Measurements from ENCODE around the gene RBCK1. TPM values are rescaled to one million over a fixed set of nuclear protein-coding genes. Genes with fewer than 3 reads are reported as not detected.
A peak's percentile ranks its signal among the peaks of the same experiment; 100 is the strongest.

RBCK1 gene
- total and polyA plus RNA-seq, 2 of the 4 experiments (the other 2 are of a cell fraction), result 29.9 to 84.2 TPM

DNA sequence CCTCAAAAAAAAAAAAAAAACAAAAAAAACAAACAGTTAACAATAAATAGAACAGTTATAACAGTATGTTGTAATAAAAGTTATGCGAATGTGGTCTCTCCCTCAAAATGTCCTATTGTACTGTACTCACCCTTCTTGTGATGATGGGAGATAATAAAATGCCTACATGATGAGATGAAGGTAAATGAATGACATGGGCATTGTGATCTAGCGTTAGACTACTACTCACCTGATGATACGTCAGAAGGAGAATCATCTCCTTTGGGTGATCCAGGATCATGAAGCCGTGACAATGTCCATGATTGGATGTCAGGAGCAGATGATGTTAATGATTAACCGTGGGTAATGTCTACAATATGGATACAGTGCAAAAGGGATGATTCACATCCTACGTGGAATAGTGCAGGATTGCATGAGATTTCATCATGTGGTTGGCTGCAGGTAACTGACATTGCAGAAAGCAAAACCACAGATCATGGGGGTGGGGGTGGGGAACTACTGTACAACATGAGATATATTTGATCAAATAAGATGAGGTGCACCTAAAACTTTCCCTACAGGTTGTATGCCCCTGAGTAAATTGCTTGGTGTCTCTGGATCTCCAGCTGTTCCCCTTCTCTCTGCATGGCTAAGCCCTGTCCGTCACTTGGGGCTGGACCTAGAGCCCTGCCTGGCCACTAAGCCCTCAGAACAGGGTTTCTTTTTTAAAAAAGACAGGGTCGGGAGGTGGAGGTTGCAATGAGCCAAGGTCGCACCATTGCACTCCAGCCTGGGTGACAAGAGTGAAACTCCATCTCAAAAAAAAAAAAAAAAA is 6.2 kb upstream of the RBCK1 start:
- BruUV-seq (replicated peaks), result no TSS peak
- no peak overlapping the region; the same call in 1 of the 2 replicates for H3K18ac ChIP-seq (ENCODE audit: low read depth, low read length)
- ChIA-PET CTCF (no interaction called here), POLR2A (ENCODE audit: unreplicated experiment) (no interaction called here)
- peak overlapping the region; percentile 83 for H4K5ac ChIP-seq (ENCODE audit: low read depth, low read length)
- 81% methylated on average over 4 of the region's 9 CpGs; no CpG with 5 or more reads in 1 of the 2 experiments for WGBS, 2 experiments (ENCODE audit: extremely low coverage in 2 of 2, insufficient read length in 1 of 2)
- peaks cover 13% of the 10 kb centered on the region for H3K36me3 ChIP-seq (ENCODE audit: control insufficient read depth, insufficient read depth, low read length)
- peaks cover under 1% of the 10 kb centered on the region; the same call in 1 of the 2 replicates for H3K9me1 ChIP-seq (ENCODE audit: insufficient read depth, low read length)
- in situ Hi-C loops (cut with MboI; ENCODE audit: low sequenced_read_pairs), result no loop called here
- peaks cover 4% of the 10 kb centered on the region; the same call in 1 of the 2 replicates for H3K4me1 ChIP-seq (ENCODE audit: control insufficient read depth, insufficient read depth, low read length)
- H3K14ac ChIP-seq (replicated peaks; ENCODE audit: low read depth, low read length), result peak overlapping the region; percentile 85
- peak; percentile 80 for DNase-seq
- H3K9me3 ChIP-seq (ENCODE audit: control insufficient read depth, insufficient read depth, low read length), result 0 out of 2 replicates have a peak, but pooled peaks cover 3% of the 10 kb centered on the region
- H3K23ac ChIP-seq (ENCODE audit: low read depth, low read length), result peak overlapping the region; percentile 39; the same call in 1 of the 2 replicates
- H4K91ac ChIP-seq (ENCODE audit: insufficient read depth, low read depth, low read length), result peak overlapping the region; percentile 59
- peak overlapping the region; percentile 29; the same call in 1 of the 2 replicates for H2AK5ac ChIP-seq (ENCODE audit: low read depth, low read length)
- peak overlapping the region; percentile 74 for H2BK120ac ChIP-seq (ENCODE audit: low read depth, low read length)
- no peak overlapping the region for H3K56ac ChIP-seq (ENCODE audit: extremely low read depth, insufficient read depth, low read length)
- H2BK5ac ChIP-seq (ENCODE audit: low read depth, low read length, poor library complexity, severe bottlenecking), result no peak overlapping the region
- H3K4me3 ChIP-seq (ENCODE audit: insufficient read depth, low read depth, low read length), result no peak overlapping the region
- H3K9ac ChIP-seq (ENCODE audit: low read depth, low read length), result no peak overlapping the region
- H3K79me1 ChIP-seq (ENCODE audit: low read depth in 1 of 2, low read length in 2 of 2), result no peaks in the 10 kb centered on the region
- H4K8ac ChIP-seq (ENCODE audit: low read depth in 2 of 2, low read length in 2 of 2), result peak overlapping the region; percentile 6 to 82; a peak in 3 of 4 replicates
- peak overlapping the region; percentile 73 for H3K4ac ChIP-seq (ENCODE audit: low read depth, low read length)
- intact Hi-C loops (cut with micrococcal nuclease), result no loop called here
- no peak overlapping the region for H3K27ac ChIP-seq (ENCODE audit: insufficient read depth, low read length)
- H2AK9ac ChIP-seq (replicated peaks; ENCODE audit: low read depth, low read length, poor library complexity), result no peak overlapping the region
- peak overlapping the region; percentile 90; the same call in 1 of the 2 replicates for H2BK20ac ChIP-seq (ENCODE audit: low read depth, low read length)
- peak overlapping the region; percentile 62; the same call in 2 of the 3 replicates for H2BK15ac ChIP-seq (ENCODE audit: low read depth, low read length)
- H2AFZ ChIP-seq (replicated peaks; ENCODE audit: low read length, poor library complexity), result peak overlapping the region; percentile 12
- TF ChIP-seq CEBPB (IDR thresholded peaks at IDR 0.05; ENCODE audit: low read depth, low read length), result peak; percentile 92
- TF ChIP-seq, protein P1, sequence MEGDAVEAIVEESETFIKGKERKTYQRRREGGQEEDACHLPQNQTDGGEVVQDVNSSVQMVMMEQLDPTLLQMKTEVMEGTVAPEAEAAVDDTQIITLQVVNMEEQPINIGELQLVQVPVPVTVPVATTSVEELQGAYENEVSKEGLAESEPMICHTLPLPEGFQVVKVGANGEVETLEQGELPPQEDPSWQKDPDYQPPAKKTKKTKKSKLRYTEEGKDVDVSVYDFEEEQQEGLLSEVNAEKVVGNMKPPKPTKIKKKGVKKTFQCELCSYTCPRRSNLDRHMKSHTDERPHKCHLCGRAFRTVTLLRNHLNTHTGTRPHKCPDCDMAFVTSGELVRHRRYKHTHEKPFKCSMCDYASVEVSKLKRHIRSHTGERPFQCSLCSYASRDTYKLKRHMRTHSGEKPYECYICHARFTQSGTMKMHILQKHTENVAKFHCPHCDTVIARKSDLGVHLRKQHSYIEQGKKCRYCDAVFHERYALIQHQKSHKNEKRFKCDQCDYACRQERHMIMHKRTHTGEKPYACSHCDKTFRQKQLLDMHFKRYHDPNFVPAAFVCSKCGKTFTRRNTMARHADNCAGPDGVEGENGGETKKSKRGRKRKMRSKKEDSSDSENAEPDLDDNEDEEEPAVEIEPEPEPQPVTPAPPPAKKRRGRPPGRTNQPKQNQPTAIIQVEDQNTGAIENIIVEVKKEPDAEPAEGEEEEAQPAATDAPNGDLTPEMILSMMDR (conservative IDR thresholded peaks at IDR 0.05; ENCODE audit: low read depth, low read length), result no peak
- no peak overlapping the region for H3K4me2 ChIP-seq (ENCODE audit: low read depth, low read length)
- 0 out of 2 replicates have a peak, but pooled peaks cover 4% of the 10 kb centered on the region for H4K20me1 ChIP-seq (ENCODE audit: insufficient read depth, low read length)
- dilution Hi-C loops (cut with HindIII; ENCODE audit: low sequenced_read_pairs, unreplicated experiment), result no loop called here
- H3K27me3 ChIP-seq (ENCODE audit: control insufficient read depth, insufficient read depth, low read length), result no peaks in the 10 kb centered on the region
- no peak for ATAC-seq (ENCODE audit: low read depth)

Data from IMR-90 (cell line).